Thoracic aorta (tissue), 2 donors: ENCODE data around the gene LCK. TPM values are rescaled to one million over a fixed set of nuclear protein-coding genes. Genes with fewer than 3 reads are reported as not detected.

Experiments
- ATAC-seq: fragments of 150-250 bp; one replicate; pipeline ENCODE4 v1.8.0; 2017; ENCODE audit warnings: low read depth; ENCODE audit not compliant: insufficient number of reproducible peaks, low FRiP score
- DNase-seq: peaks from one replicate; pipeline ENCODE4 v3.0.0-alpha.2; 2020; ENCODE audit warnings: low spot score
- H3K27ac ChIP-seq, 2 donors: fragments of 200-600 bp; sonication (generic); 1 replicate in 1 of 2; 2 replicates in 1 of 2; pipeline ENCODE4 v1.5.1; 2016; ENCODE audit warnings: mild to moderate bottlenecking in 2 of 2, moderate library complexity in 2 of 2
- H3K27me3 ChIP-seq: fragments of 200-600 bp; sonication (generic); replicated peaks from 2 replicates; pipeline ENCODE4 v1.6.0; 2016; ENCODE audit warnings: mild to moderate bottlenecking; ENCODE audit not compliant: insufficient read depth
- H3K36me3 ChIP-seq: fragments of 200-600 bp; sonication (generic); one replicate; pipeline ENCODE4 v1.5.1; 2016
- H3K4me1 ChIP-seq, 2 donors: fragments of 200-600 bp; sonication (generic); 1 replicate in 1 of 2; 2 replicates in 1 of 2; pipeline versions ENCODE4 v1.5.1 to v1.6.0; 2016; ENCODE audit warnings: low read depth in 2 of 2, mild to moderate bottlenecking in 1 of 2; ENCODE audit not compliant: control insufficient read depth in 1 of 2
- H3K4me3 ChIP-seq: fragments of 200-600 bp; sonication (generic); 2 replicates; pipeline ENCODE4 v1.5.1; 2016; ENCODE audit warnings: mild to moderate bottlenecking
- H3K9me3 ChIP-seq: fragments of 200-600 bp; sonication (generic); 2 replicates; pipeline ENCODE4 v1.5.1; 2016
- CTCF ChIP-seq: fragments of 200-600 bp; sonication (generic); IDR thresholded peaks from one replicate; pipeline ENCODE4 v1.5.1; 2019; ENCODE audit warnings: antibody characterized with exemption
- total RNA-seq, 2 donors: library from RNA; depleted of rRNA; stranded (reverse); fragments of >200 nt; gene quantifications; one replicate each; pipeline versions ENCODE4 v1.1.0 to v1.2.3, GENCODE V29; 2016

The LCK gene
- total RNA-seq, 2 donors from 2014 or later = 4.1 to 10.5 TPM

- no peak for DNase-seq
- Histone ChIP-seq H3K9me3 (no peaks in the 10 kb centered on the region), H3K27me3 (no peaks in the 10 kb centered on the region), H3K4me1 (peaks cover 19 to 31% of the 10 kb centered on the region in 2 donors), H3K4me3 (peak overlapping the region; percentile 99), H3K27ac (peak overlapping the region; percentile 96 to 98), H3K36me3 (peaks cover 31% of the 10 kb centered on the region)
- ATAC-seq = no peak
- no peak for TF ChIP-seq CTCF
These were observed 29.5 kb upstream of the LCK start for GRCh38 chr1:32221581-32221979.

- peak within 1 kb of the TSS; percentile 96 to 98 for H3K27ac ChIP-seq
- H3K27me3 ChIP-seq = no peaks in the 10 kb centered on the region
- ATAC-seq (peak; percentile 90), DNase-seq (peak; percentile 83)
- H3K4me1 ChIP-seq = peaks cover 19 to 31% of the 10 kb centered on the region in 2 donors
- peak within 1 kb of the TSS; percentile 99 for H3K4me3 ChIP-seq
- H3K9me3 ChIP-seq = no peaks in the 10 kb centered on the region
- H3K36me3 ChIP-seq = peaks cover 28% of the 10 kb centered on the region
- no peak for TF ChIP-seq CTCF
These were observed 28.9 kb upstream of the LCK start, which contains the start of the genes EIF3I and TMEM234 for GRCh38 chr1:32221980-32222755. TSS of gene EIF3I (plus strand) at chr1:32222407. CDS start at chr1:32222442, 35 bp downstream. TSS of gene TMEM234 (minus strand) at chr1:32222353. CDS start at chr1:32222322, 31 bp downstream.

- peaks cover 37% of the 10 kb centered on the region for H3K36me3 ChIP-seq
- H3K4me3 ChIP-seq = peak overlapping the region; percentile 99
- H3K4me1 ChIP-seq = peaks cover 19 to 31% of the 10 kb centered on the region in 2 donors
- no peaks in the 10 kb centered on the region for H3K27me3 ChIP-seq
- DNase-seq (no peak), ATAC-seq (no peak)
- H3K9me3 ChIP-seq = no peaks in the 10 kb centered on the region
- peak overlapping the region in 1 of 2 donors; percentile 24 for H3K27ac ChIP-seq
- no peak for TF ChIP-seq CTCF
These were observed 27.4 kb upstream of the LCK start for GRCh38 chr1:32223683-32224082.

GRCh38 chr1:32224285-32224684 lies 26.8 kb upstream of the LCK start:
- no peaks in the 10 kb centered on the region for H3K9me3 ChIP-seq
- peaks cover 19 to 31% of the 10 kb centered on the region in 2 donors for H3K4me1 ChIP-seq
- no peaks in the 10 kb centered on the region for H3K27me3 ChIP-seq
- DNase-seq (no peak), ATAC-seq (no peak)
- no peak for TF ChIP-seq CTCF
- no peak overlapping the region for H3K27ac ChIP-seq
- H3K4me3 ChIP-seq = no peak overlapping the region
- H3K36me3 ChIP-seq = peaks cover 43% of the 10 kb centered on the region

- no peak for TF ChIP-seq CTCF
- ATAC-seq (no peak), DNase-seq (no peak)
- no peaks in the 10 kb centered on the region for H3K27me3 ChIP-seq
- no peaks in the 10 kb centered on the region for H3K9me3 ChIP-seq
- H3K27ac ChIP-seq = no peak overlapping the region
- H3K4me1 ChIP-seq = peaks cover 2 to 4% of the 10 kb centered on the region in 2 donors
- H3K36me3 ChIP-seq = peaks cover 77% of the 10 kb centered on the region
- no peak overlapping the region for H3K4me3 ChIP-seq
These were observed 22.3 kb upstream of the LCK start for GRCh38 chr1:32228771-32229170.
